Vagina (tissue), 2 donors: ENCODE data around the gene ZCCHC8. TPM values are rescaled to one million over a fixed set of nuclear protein-coding genes. Genes with fewer than 3 reads are reported as not detected.
A peak's percentile ranks its signal among the peaks of the same experiment; 100 is the strongest.

ENCODE experiments used
- DNase-seq, 2 donors: peaks; one replicate each; pipeline ENCODE4 v3.0.0-alpha.2; 2017; ENCODE audit errors: extremely low spot score in 2 of 2
- H3K27ac ChIP-seq: fragments of 200-600 bp; sonication (generic); one replicate; pipeline ENCODE4 v1.5.1; 2019
- H3K27me3 ChIP-seq: fragments of 200-600 bp; sonication (generic); one replicate; pipeline ENCODE4 v1.5.1; 2019
- H3K36me3 ChIP-seq, 2 donors: fragments of 200-600 bp; sonication (generic); one replicate each; pipeline ENCODE4 v1.5.1; 2017 to 2019
- H3K4me1 ChIP-seq: fragments of 200-600 bp; sonication (generic); one replicate; pipeline ENCODE4 v1.5.1; 2019
- H3K4me3 ChIP-seq, 2 donors: fragments of 200-600 bp; sonication (generic); 1 replicate in 1 of 2; 2 replicates in 1 of 2; pipeline ENCODE4 v1.5.1; 2016 to 2019
- H3K9me3 ChIP-seq: fragments of 200-600 bp; sonication (generic); one replicate; pipeline ENCODE4 v1.5.1; 2019
- POLR2A ChIP-seq, 2 donors: fragments of 450-650 bp; IDR thresholded peaks; one replicate each; pipeline ENCODE4 v1.6.1; 2017; ENCODE audit warnings: antibody characterized with exemption in 2 of 2, mild to moderate bottlenecking in 2 of 2, moderate library complexity in 2 of 2
- POLR2AphosphoS5 ChIP-seq, 2 donors: sonication (generic); formaldehyde crosslinking; IDR thresholded peaks; one replicate each; pipeline ENCODE4 v1.9.0; 2017; ENCODE audit warnings: antibody characterized with exemption in 2 of 2, mild to moderate bottlenecking in 2 of 2, low read depth in 1 of 2; ENCODE audit not compliant: insufficient read depth in 1 of 2
- intact Hi-C: fragments of 100-400 bp; cut with DNase I; formaldehyde crosslinking; loops from one replicate; pipeline ENCODE4 v1.15.1; 2023
- total RNA-seq: library from RNA; depleted of rRNA; stranded (reverse); fragments of >200 nt; gene quantifications from one replicate; pipeline ENCODE4 v1.2.3, GENCODE V29; 2016
- TF ChIP-seq, protein P1 (sequence below), 3 experiments: fragments of 450-650 bp in 2 of 3; fragments of 200-600 bp in 1 of 3; sonication (generic) in 1 of 3; IDR thresholded peaks; one replicate each; pipeline ENCODE4 v1.5.1; 2017 to 2019; ENCODE audit warnings: antibody characterized with exemption in 3 of 3, mild to moderate bottlenecking in 2 of 3, moderate library complexity in 2 of 3

ZCCHC8 gene
- 28.2 TPM for total RNA-seq

DNA sequence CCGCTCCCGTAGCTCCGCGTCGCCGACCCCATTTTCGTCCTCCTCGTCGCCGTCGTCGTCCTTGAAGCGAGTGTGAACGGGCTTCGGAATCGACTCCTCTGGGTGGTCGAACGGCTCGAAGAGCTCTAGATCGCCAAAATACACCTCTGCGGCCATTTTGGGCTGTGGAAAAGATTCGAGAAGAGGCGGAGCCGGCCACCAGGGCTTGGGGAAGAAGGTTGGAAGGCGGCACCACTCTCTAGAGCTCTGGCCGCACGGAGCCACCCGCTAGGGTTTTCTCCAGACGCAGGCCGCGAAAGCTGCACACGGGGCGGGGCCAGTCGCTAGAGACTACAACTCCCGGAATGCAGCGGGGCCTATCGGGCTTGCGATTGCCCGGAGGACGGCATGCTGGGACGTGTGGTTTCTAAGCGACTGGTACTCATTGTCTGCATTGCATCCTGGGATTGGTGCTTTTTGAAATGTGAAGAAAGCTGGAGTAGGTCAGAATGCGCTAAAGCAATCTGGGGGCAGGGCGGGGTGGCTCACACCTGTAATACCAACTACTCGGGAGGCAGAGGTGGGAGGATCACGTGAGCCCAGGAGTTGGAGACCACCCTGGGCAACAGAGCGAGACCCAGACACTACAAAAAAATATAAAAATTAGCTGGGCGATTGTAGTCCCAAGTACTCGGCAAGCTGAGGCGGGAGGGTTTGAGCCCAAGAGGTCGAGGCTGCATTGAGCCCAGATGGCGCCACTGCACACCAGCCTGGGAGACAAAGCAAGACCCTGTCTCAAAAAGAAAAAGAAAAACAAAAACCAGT, at the start of gene ZCCHC8:
ZCCHC8 (minus strand) TSS at position 248 of the 804 bp plus-strand sequence; CDS start at position 156, 92 bp downstream.
- intact Hi-C loops = no loop called here
- H3K4me3 ChIP-seq = peak within 1 kb of the TSS; percentile 69 to 82

GRCh38 chr12:122547330-122547729, 46.6 kb upstream of the ZCCHC8 start:
- DNase-seq = no peak
- TF ChIP-seq POLR2AphosphoS5 (IDR thresholded peaks at IDR 0.05; ENCODE audit: insufficient read depth in 1 of 2, low read depth in 1 of 2) (no peak), POLR2A (IDR thresholded peaks at IDR 0.05) (no peak)
- TF ChIP-seq, protein P1, sequence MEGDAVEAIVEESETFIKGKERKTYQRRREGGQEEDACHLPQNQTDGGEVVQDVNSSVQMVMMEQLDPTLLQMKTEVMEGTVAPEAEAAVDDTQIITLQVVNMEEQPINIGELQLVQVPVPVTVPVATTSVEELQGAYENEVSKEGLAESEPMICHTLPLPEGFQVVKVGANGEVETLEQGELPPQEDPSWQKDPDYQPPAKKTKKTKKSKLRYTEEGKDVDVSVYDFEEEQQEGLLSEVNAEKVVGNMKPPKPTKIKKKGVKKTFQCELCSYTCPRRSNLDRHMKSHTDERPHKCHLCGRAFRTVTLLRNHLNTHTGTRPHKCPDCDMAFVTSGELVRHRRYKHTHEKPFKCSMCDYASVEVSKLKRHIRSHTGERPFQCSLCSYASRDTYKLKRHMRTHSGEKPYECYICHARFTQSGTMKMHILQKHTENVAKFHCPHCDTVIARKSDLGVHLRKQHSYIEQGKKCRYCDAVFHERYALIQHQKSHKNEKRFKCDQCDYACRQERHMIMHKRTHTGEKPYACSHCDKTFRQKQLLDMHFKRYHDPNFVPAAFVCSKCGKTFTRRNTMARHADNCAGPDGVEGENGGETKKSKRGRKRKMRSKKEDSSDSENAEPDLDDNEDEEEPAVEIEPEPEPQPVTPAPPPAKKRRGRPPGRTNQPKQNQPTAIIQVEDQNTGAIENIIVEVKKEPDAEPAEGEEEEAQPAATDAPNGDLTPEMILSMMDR (IDR thresholded peaks at IDR 0.05) = no peak
- H3K36me3 ChIP-seq = peaks cover 0 to 10% of the 10 kb centered on the region in 2 donors
- no peak overlapping the region for H3K27ac ChIP-seq
- H3K4me3 ChIP-seq = no peak overlapping the region
- H3K9me3 ChIP-seq = no peaks in the 10 kb centered on the region
- intact Hi-C loops = no loop called here
- no peaks in the 10 kb centered on the region for H3K27me3 ChIP-seq
- H3K4me1 ChIP-seq = no peaks in the 10 kb centered on the region

More for the DNA sequence above, at the start of gene ZCCHC8:
- Histone ChIP-seq H3K9me3 (no peaks in the 10 kb centered on the region), H3K27ac (peak within 1 kb of the TSS; percentile 98), H3K27me3 (no peaks in the 10 kb centered on the region), H3K36me3 (peaks cover 6 to 39% of the 10 kb centered on the region in 2 donors), H3K4me1 (peaks cover 37% of the 10 kb centered on the region)
- TF ChIP-seq, protein P1 (IDR thresholded peaks at IDR 0.05) = peak in 1 of 3 experiments; percentile 5
- peak in 1 of 2 donors; percentile 95 for TF ChIP-seq POLR2A (IDR thresholded peaks at IDR 0.05)
- peak; percentile 97 to 98 for TF ChIP-seq POLR2AphosphoS5 (IDR thresholded peaks at IDR 0.05; ENCODE audit: insufficient read depth in 1 of 2, low read depth in 1 of 2)
- peak in 1 of 2 donors; percentile 98 for DNase-seq

- Histone ChIP-seq H3K36me3 (peaks cover 0 to 5% of the 10 kb centered on the region in 2 donors), H3K9me3 (no peaks in the 10 kb centered on the region)
- intact Hi-C loops = no loop called here
Measured at GRCh38 chr12:122545855-122546254, 45.1 kb upstream of the ZCCHC8 start.

DNA sequence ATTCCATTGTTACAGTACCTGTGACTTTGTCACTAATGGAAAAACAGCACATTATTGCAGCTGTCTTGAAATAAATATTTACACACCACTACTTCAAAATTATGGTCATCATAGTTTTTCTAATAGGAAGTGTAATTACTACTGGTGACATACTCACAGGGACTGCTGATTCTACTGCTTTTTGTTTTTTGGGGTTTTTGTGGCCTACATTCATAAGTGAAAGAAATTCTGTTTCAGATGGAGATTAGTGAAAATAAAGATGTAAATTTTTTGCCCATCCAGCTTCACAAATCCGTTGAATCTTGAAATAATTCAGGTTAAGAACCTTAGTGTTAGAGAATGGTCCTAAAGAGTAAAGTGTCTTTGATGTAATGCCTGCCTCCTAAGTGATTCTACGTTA, 43.8 kb upstream of the ZCCHC8 start:
- H3K4me3 ChIP-seq = no peak overlapping the region
- H3K27ac ChIP-seq = no peak overlapping the region
- H3K4me1 ChIP-seq = no peaks in the 10 kb centered on the region
- no peaks in the 10 kb centered on the region for H3K27me3 ChIP-seq
- TF ChIP-seq, protein P1 (IDR thresholded peaks at IDR 0.05) = no peak
- TF ChIP-seq POLR2AphosphoS5 (IDR thresholded peaks at IDR 0.05; ENCODE audit: insufficient read depth in 1 of 2, low read depth in 1 of 2) = no peak
- H3K36me3 ChIP-seq = peaks cover 0 to 5% of the 10 kb centered on the region in 2 donors
- intact Hi-C loops = no loop called here
- no peaks in the 10 kb centered on the region for H3K9me3 ChIP-seq
- DNase-seq = no peak

More at GRCh38 chr12:122545855-122546254, 45.1 kb upstream of the ZCCHC8 start:
- Histone ChIP-seq H3K27me3 (no peaks in the 10 kb centered on the region), H3K27ac (no peak overlapping the region), H3K4me1 (no peaks in the 10 kb centered on the region), H3K4me3 (no peak overlapping the region)
- DNase-seq = no peak
- TF ChIP-seq POLR2AphosphoS5 (IDR thresholded peaks at IDR 0.05; ENCODE audit: insufficient read depth in 1 of 2, low read depth in 1 of 2) = no peak
- no peak for TF ChIP-seq POLR2A (IDR thresholded peaks at IDR 0.05)
- TF ChIP-seq, protein P1 (IDR thresholded peaks at IDR 0.05) = no peak

DNA sequence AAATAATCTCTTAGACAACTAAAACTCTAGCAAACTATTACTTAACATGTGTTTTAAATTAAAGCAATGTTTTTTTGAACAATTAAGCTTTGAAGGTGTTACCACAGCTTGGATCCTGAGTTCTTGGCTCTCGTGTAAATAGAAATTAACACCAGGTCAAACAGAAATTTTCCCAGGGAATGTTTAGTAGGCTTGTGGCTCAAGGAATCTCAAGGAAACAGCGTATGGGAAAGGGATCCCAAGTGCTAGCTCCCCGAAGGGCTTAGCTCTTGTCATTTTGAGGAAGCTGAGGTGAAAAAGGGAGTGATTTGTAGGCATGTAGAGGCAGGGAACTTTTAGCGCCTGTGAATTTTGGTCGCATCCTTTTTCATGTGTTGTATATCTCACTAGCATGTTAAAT, 37.8 kb upstream of the ZCCHC8 start:
- Histone ChIP-seq H3K4me3 (no peak overlapping the region), H3K36me3 (peaks cover 0 to 5% of the 10 kb centered on the region in 2 donors), H3K27me3 (no peaks in the 10 kb centered on the region), H3K9me3 (no peaks in the 10 kb centered on the region), H3K4me1 (no peaks in the 10 kb centered on the region), H3K27ac (no peak overlapping the region)
- DNase-seq = no peak
- no peak for TF ChIP-seq POLR2AphosphoS5 (IDR thresholded peaks at IDR 0.05; ENCODE audit: insufficient read depth in 1 of 2, low read depth in 1 of 2)
- no peak for TF ChIP-seq POLR2A (IDR thresholded peaks at IDR 0.05)
- TF ChIP-seq, protein P1 (IDR thresholded peaks at IDR 0.05) = no peak
- intact Hi-C loops = no loop called here
